Measurements from ENCODE around the gene EMSY.

EMSY gene

GRCh38 chr11:76424891-76425290 is 19.9 kb upstream of the EMSY start:
- H3K14ac ChIP-seq (ENCODE audit: low read length in 2 of 2), result no peak overlapping the region
- 96% methylated on average over 2 of the region's 2 CpGs for WGBS
- no peak overlapping the region for H3K4me2 ChIP-seq (ENCODE audit: low read length, poor library complexity, severe bottlenecking)

GRCh38 chr11:76426660-76427059 is 18.2 kb upstream of the EMSY start:
- H2BK15ac ChIP-seq (ENCODE audit: low read depth, poor library complexity, severe bottlenecking), result no peak overlapping the region
- H3K23ac ChIP-seq (ENCODE audit: low read length in 2 of 2), result no peak overlapping the region
- no peaks in the 10 kb centered on the region for H3K79me1 ChIP-seq (replicated peaks; ENCODE audit: low read length, poor library complexity, severe bottlenecking)
- no peak for DNase-seq
- no peak overlapping the region for H3K4me3 ChIP-seq (ENCODE audit: insufficient read depth in 1 of 2, low read depth in 1 of 2, low read length in 2 of 2)
- no peak overlapping the region for H4K91ac ChIP-seq (ENCODE audit: low read length)
- no peak overlapping the region for H3K27ac ChIP-seq (ENCODE audit: low read length, poor library complexity, severe bottlenecking)
- H3K14ac ChIP-seq (ENCODE audit: low read length in 2 of 2), result no peak overlapping the region
- H3K18ac ChIP-seq (ENCODE audit: low read depth in 1 of 2, low read length in 2 of 2), result no peak overlapping the region
- H4K8ac ChIP-seq (ENCODE audit: low read length), result no peak overlapping the region
- no peak overlapping the region for H2AK5ac ChIP-seq (ENCODE audit: low read length, severe bottlenecking)
- H3K27me3 ChIP-seq (ENCODE audit: control insufficient read depth in 1 of 2, insufficient read depth in 1 of 2, low read length in 2 of 2), result peaks cover 8 to 37% of the 10 kb centered on the region in 2 experiments
- no peak overlapping the region for H2BK5ac ChIP-seq (ENCODE audit: low read depth, low read length, poor library complexity, severe bottlenecking)
- H3K9me3 ChIP-seq (ENCODE audit: control insufficient read depth, low read length), result no peaks in the 10 kb centered on the region
- no peaks in the 10 kb centered on the region for H3K36me3 ChIP-seq (ENCODE audit: control insufficient read depth in 1 of 2, insufficient read depth in 2 of 2, low read depth in 1 of 2, low read length in 2 of 2)
- no peak overlapping the region for H2AFZ ChIP-seq (ENCODE audit: low read depth, low read length)
- no peak overlapping the region for H3K4me2 ChIP-seq (ENCODE audit: low read length, poor library complexity, severe bottlenecking)
- no peaks in the 10 kb centered on the region for H3K4me1 ChIP-seq (ENCODE audit: control insufficient read depth, insufficient read depth, low read depth, low read length)
- no peak overlapping the region for H2BK120ac ChIP-seq (ENCODE audit: low read depth, low read length)
- no peak overlapping the region for H2BK12ac ChIP-seq (ENCODE audit: low read length in 2 of 2)
- no peak overlapping the region for H3K9ac ChIP-seq (ENCODE audit: low read length)
- no peak overlapping the region for H3K4ac ChIP-seq (ENCODE audit: low read depth in 1 of 2, low read length in 2 of 2)

More at GRCh38 chr11:76424891-76425290, 19.9 kb upstream of the EMSY start:
- no peak overlapping the region for H3K4me3 ChIP-seq (ENCODE audit: insufficient read depth in 1 of 2, low read depth in 1 of 2, low read length in 2 of 2)
- H2BK12ac ChIP-seq (ENCODE audit: low read length in 2 of 2), result no peak overlapping the region
- no peak overlapping the region for H4K91ac ChIP-seq (ENCODE audit: low read length)
- H2BK5ac ChIP-seq (ENCODE audit: low read depth, low read length, poor library complexity, severe bottlenecking), result no peak overlapping the region
- peaks cover 8 to 37% of the 10 kb centered on the region in 2 experiments for H3K27me3 ChIP-seq (ENCODE audit: control insufficient read depth in 1 of 2, insufficient read depth in 1 of 2, low read length in 2 of 2)
- no peak overlapping the region for H2AK5ac ChIP-seq (ENCODE audit: low read length, severe bottlenecking)
- H4K8ac ChIP-seq (ENCODE audit: low read length), result no peak overlapping the region
- no peaks in the 10 kb centered on the region for H3K9me3 ChIP-seq (ENCODE audit: control insufficient read depth, low read length)
- H3K27ac ChIP-seq (ENCODE audit: low read length, poor library complexity, severe bottlenecking), result no peak overlapping the region
- no peaks in the 10 kb centered on the region for H3K4me1 ChIP-seq (ENCODE audit: control insufficient read depth, insufficient read depth, low read depth, low read length)
- no peak overlapping the region for H2BK120ac ChIP-seq (ENCODE audit: low read depth, low read length)
- no peak overlapping the region for H2AFZ ChIP-seq (ENCODE audit: low read depth, low read length)
- H3K9ac ChIP-seq (ENCODE audit: low read length), result no peak overlapping the region
- no peak overlapping the region for H3K4ac ChIP-seq (ENCODE audit: low read depth in 1 of 2, low read length in 2 of 2)
- H3K23ac ChIP-seq (ENCODE audit: low read length in 2 of 2), result no peak overlapping the region
- no peak for DNase-seq
- no peaks in the 10 kb centered on the region for H3K36me3 ChIP-seq (ENCODE audit: control insufficient read depth in 1 of 2, insufficient read depth in 2 of 2, low read depth in 1 of 2, low read length in 2 of 2)
- no peak overlapping the region for H3K18ac ChIP-seq (ENCODE audit: low read depth in 1 of 2, low read length in 2 of 2)
- H3K79me1 ChIP-seq (replicated peaks; ENCODE audit: low read length, poor library complexity, severe bottlenecking), result no peaks in the 10 kb centered on the region
- H2BK15ac ChIP-seq (ENCODE audit: low read depth, poor library complexity, severe bottlenecking), result no peak overlapping the region

GRCh38 chr11:76436020-76436419 is 8.8 kb upstream of the EMSY start:
- Histone ChIP-seq H3K4me2 (ENCODE audit: low read length, poor library complexity, severe bottlenecking) (no peak overlapping the region), H3K79me1 (replicated peaks; ENCODE audit: low read length, poor library complexity, severe bottlenecking) (peaks cover 2% of the 10 kb centered on the region), H3K27ac (ENCODE audit: low read length, poor library complexity, severe bottlenecking) (no peak overlapping the region), H2AK5ac (ENCODE audit: low read length, severe bottlenecking) (no peak overlapping the region), H3K4me3 (ENCODE audit: insufficient read depth in 1 of 2, low read depth in 1 of 2, low read length in 2 of 2) (no peak overlapping the region), H2BK5ac (ENCODE audit: low read depth, low read length, poor library complexity, severe bottlenecking) (no peak overlapping the region), H3K4me1 (ENCODE audit: control insufficient read depth, insufficient read depth, low read depth, low read length) (no peaks in the 10 kb centered on the region), H3K36me3 (ENCODE audit: control insufficient read depth in 1 of 2, insufficient read depth in 2 of 2, low read depth in 1 of 2, low read length in 2 of 2) (no peaks in the 10 kb centered on the region), H3K23ac (ENCODE audit: low read length in 2 of 2) (no peak overlapping the region), H2AFZ (ENCODE audit: low read depth, low read length) (no peak overlapping the region), H2BK12ac (ENCODE audit: low read length in 2 of 2) (no peak overlapping the region), H4K8ac (ENCODE audit: low read length) (no peak overlapping the region), H3K9ac (ENCODE audit: low read length) (no peak overlapping the region), H4K91ac (ENCODE audit: low read length) (no peak overlapping the region), H2BK120ac (ENCODE audit: low read depth, low read length) (no peak overlapping the region), H2BK15ac (ENCODE audit: low read depth, poor library complexity, severe bottlenecking) (no peak overlapping the region), H3K27me3 (ENCODE audit: control insufficient read depth in 1 of 2, insufficient read depth in 1 of 2, low read length in 2 of 2) (peaks cover 0 to 10% of the 10 kb centered on the region in 2 experiments), H3K4ac (ENCODE audit: low read depth in 1 of 2, low read length in 2 of 2) (no peak overlapping the region), H3K14ac (ENCODE audit: low read length in 2 of 2) (no peak overlapping the region), H3K18ac (ENCODE audit: low read depth in 1 of 2, low read length in 2 of 2) (no peak overlapping the region), H3K9me3 (ENCODE audit: control insufficient read depth, low read length) (no peaks in the 10 kb centered on the region)
- WGBS, result 75% methylated on average over 1 of the region's 1 CpG
- no peak for DNase-seq

- Histone ChIP-seq H3K4me1 (ENCODE audit: control insufficient read depth, insufficient read depth, low read depth, low read length) (no peaks in the 10 kb centered on the region), H2AK5ac (ENCODE audit: low read length, severe bottlenecking) (no peak overlapping the region), H3K4me3 (ENCODE audit: insufficient read depth in 1 of 2, low read depth in 1 of 2, low read length in 2 of 2) (peak overlapping the region in 1 of 2 experiments; percentile 90), H3K14ac (ENCODE audit: low read length in 2 of 2) (no peak overlapping the region), H3K4me2 (ENCODE audit: low read length, poor library complexity, severe bottlenecking) (peak overlapping the region; percentile 95), H3K27me3 (ENCODE audit: control insufficient read depth in 1 of 2, insufficient read depth in 1 of 2, low read length in 2 of 2) (no peaks in the 10 kb centered on the region), H3K9ac (ENCODE audit: low read length) (peak overlapping the region; percentile 97), H2AFZ (ENCODE audit: low read depth, low read length) (no peak overlapping the region), H3K36me3 (ENCODE audit: control insufficient read depth in 1 of 2, insufficient read depth in 2 of 2, low read depth in 1 of 2, low read length in 2 of 2) (peaks cover 0 to 17% of the 10 kb centered on the region in 2 experiments), H4K8ac (ENCODE audit: low read length) (no peak overlapping the region), H3K79me1 (replicated peaks; ENCODE audit: low read length, poor library complexity, severe bottlenecking) (peaks cover 12% of the 10 kb centered on the region), H3K23ac (ENCODE audit: low read length in 2 of 2) (no peak overlapping the region), H3K4ac (ENCODE audit: low read depth in 1 of 2, low read length in 2 of 2) (no peak overlapping the region), H2BK120ac (ENCODE audit: low read depth, low read length) (no peak overlapping the region), H3K18ac (ENCODE audit: low read depth in 1 of 2, low read length in 2 of 2) (no peak overlapping the region), H2BK12ac (ENCODE audit: low read length in 2 of 2) (no peak overlapping the region), H4K91ac (ENCODE audit: low read length) (no peak overlapping the region), H2BK15ac (ENCODE audit: low read depth, poor library complexity, severe bottlenecking) (no peak overlapping the region), H2BK5ac (ENCODE audit: low read depth, low read length, poor library complexity, severe bottlenecking) (no peak overlapping the region), H3K9me3 (ENCODE audit: control insufficient read depth, low read length) (no peaks in the 10 kb centered on the region), H3K27ac (ENCODE audit: low read length, poor library complexity, severe bottlenecking) (peak overlapping the region; percentile 96)
- WGBS, result 52% methylated on average over 3 of the region's 10 CpGs
- DNase-seq, result peak; percentile 68
Observed at GRCh38 chr11:76443268-76443980, 1.4 kb upstream of the EMSY start.
